ENCODE data around the gene RASA3.

DNA sequence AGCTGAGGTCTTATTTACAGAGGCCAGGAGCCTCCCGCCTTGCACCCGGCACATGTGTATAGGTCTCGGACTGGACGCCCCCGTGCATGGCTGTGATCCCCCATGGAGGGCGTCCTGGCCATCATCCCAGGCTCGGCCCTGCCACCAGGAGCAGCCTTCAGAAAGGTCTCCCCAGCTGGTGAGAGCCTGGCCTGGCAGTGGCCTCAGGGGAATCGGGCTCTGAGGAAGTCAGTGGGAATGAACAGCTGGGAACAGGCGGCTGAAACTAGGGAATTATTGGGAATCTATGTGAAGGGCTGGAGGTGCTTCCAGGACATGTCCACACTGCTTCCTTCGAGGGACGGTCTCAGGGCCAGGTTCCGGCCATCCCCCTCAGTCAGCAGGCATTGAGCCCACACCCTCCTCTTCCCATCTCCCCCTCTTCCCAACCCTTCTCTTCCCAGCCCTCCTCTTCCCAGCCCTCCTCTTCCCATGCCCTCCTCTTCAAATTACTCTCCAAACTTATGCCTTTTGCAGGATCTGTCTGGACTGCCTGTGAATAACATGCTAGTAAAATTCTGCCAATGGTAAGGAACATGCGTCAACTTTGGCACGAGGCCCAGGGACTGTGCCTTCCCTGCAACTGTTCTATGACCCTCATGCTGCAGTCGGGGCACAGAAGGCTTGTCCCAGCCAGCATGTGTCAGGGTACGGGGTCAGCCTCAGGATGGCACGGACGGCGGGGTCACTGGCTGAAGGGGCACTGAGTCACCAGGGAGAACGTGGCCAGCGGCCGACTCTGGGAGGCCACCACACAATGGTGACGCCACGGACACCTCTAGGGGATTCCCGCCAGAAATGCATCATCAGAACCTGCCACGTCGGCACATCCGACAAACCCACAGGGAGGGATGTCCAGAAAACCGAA is 134.3 kb downstream of the RASA3 start:
- TF ChIP-seq, protein P1, sequence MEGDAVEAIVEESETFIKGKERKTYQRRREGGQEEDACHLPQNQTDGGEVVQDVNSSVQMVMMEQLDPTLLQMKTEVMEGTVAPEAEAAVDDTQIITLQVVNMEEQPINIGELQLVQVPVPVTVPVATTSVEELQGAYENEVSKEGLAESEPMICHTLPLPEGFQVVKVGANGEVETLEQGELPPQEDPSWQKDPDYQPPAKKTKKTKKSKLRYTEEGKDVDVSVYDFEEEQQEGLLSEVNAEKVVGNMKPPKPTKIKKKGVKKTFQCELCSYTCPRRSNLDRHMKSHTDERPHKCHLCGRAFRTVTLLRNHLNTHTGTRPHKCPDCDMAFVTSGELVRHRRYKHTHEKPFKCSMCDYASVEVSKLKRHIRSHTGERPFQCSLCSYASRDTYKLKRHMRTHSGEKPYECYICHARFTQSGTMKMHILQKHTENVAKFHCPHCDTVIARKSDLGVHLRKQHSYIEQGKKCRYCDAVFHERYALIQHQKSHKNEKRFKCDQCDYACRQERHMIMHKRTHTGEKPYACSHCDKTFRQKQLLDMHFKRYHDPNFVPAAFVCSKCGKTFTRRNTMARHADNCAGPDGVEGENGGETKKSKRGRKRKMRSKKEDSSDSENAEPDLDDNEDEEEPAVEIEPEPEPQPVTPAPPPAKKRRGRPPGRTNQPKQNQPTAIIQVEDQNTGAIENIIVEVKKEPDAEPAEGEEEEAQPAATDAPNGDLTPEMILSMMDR (IDR thresholded peaks at IDR 0.05) = no peak
- TF ChIP-seq TP53 (CRISPR knock-in tag; IDR thresholded peaks at IDR 0.05) = no peak
- TF ChIP-seq, protein P2, sequence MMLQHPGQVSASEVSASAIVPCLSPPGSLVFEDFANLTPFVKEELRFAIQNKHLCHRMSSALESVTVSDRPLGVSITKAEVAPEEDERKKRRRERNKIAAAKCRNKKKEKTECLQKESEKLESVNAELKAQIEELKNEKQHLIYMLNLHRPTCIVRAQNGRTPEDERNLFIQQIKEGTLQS (CRISPR knock-in tag; conservative IDR thresholded peaks at IDR 0.05) = no peak
- no peak for TF ChIP-seq SP1 (CRISPR knock-in tag; conservative IDR thresholded peaks at IDR 0.05)
